Measurements from ENCODE around the gene RTL3.

Gene RTL3

DNA sequence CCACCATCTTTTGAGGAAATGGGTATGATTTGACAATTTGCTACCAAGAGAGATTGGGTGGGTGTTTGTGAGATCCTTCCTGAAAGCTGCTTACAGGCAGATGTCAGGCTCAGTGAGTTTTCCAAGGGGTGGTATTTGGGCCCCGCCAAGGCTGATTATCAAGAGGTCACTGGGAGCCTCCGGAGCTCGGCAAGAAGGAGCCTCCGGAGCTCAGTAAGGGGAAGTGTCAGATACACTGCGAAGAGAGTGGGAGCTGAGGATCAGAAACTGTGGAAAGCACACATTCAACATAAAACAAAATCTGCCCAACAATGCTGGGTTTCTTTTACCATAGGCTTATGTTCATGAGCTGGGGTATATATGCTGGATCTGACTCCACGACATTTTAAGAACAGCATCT is 714 bp downstream of the RTL3 start:
- Histone ChIP-seq H3K27me3 (ENCODE audit: insufficient read depth, low read length, poor library complexity) (no peaks in the 10 kb centered on the region), H2BK120ac (ENCODE audit: low read depth, low read length) (no peak overlapping the region), H3K9ac (ENCODE audit: low read length) (no peak overlapping the region), H3K4me1 (ENCODE audit: control insufficient read depth, low read depth, low read length) (no peaks in the 10 kb centered on the region), H4K5ac (ENCODE audit: low read length) (no peak overlapping the region), H3K79me2 (ENCODE audit: control insufficient read depth, insufficient read depth, low read length) (no peaks in the 10 kb centered on the region), H3K23ac (ENCODE audit: low read length) (no peak overlapping the region), H4K8ac (ENCODE audit: low read depth, low read length) (no peak overlapping the region), H3K56ac (ENCODE audit: low read length) (no peak overlapping the region), H3K36me3 (ENCODE audit: control insufficient read depth, insufficient read depth, low read length) (no peaks in the 10 kb centered on the region), H3K4ac (ENCODE audit: low read depth, low read length) (no peak overlapping the region), H2BK5ac (ENCODE audit: low read length) (no peak overlapping the region), H2AK5ac (ENCODE audit: low read length) (no peak overlapping the region), H2BK15ac (replicated peaks; ENCODE audit: low read depth) (no peak overlapping the region), H3K4me3 (ENCODE audit: low read length) (no peak overlapping the region), H3K18ac (ENCODE audit: low read length) (no peak overlapping the region), H3K79me1 (ENCODE audit: low read length) (no peaks in the 10 kb centered on the region), H3K4me2 (ENCODE audit: low read length) (no peak overlapping the region), H3K27ac (ENCODE audit: low read depth, low read length) (no peak overlapping the region)
- no CpG with 5 or more reads among the region's 6 CpGs for WGBS (ENCODE audit: extremely low coverage, insufficient coverage, low lambda C conversion rate)
- no peak for DNase-seq

DNA sequence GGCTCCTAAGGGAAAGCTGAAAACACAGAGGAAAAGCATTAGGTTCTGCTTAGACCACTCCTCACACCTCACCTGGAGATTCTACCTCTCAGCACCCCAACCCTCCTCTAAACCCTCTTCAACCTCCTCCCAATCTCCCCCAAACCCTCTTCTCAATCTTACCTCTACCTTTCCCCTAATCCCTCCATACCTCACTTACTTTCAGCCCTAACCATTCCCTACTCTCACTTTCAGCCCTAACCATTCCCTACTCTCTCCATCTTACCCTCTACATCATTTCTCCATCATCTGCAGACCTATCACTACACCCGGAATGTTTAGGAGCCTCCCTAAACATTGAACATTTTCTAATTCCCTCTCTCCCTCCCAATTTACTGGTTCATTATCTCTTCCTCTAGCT is 3.5 kb downstream of the RTL3 start:
- Histone ChIP-seq H3K4me3 (ENCODE audit: low read length) (no peak overlapping the region), H4K8ac (ENCODE audit: low read depth, low read length) (no peak overlapping the region), H2BK5ac (ENCODE audit: low read length) (no peak overlapping the region), H2AK5ac (ENCODE audit: low read length) (no peak overlapping the region), H3K27me3 (ENCODE audit: insufficient read depth, low read length, poor library complexity) (no peaks in the 10 kb centered on the region), H3K79me1 (ENCODE audit: low read length) (no peaks in the 10 kb centered on the region), H3K4me2 (ENCODE audit: low read length) (no peak overlapping the region), H3K9ac (ENCODE audit: low read length) (no peak overlapping the region), H3K23ac (ENCODE audit: low read length) (no peak overlapping the region), H2BK15ac (replicated peaks; ENCODE audit: low read depth) (no peak overlapping the region), H3K79me2 (ENCODE audit: control insufficient read depth, insufficient read depth, low read length) (no peaks in the 10 kb centered on the region), H2BK120ac (ENCODE audit: low read depth, low read length) (no peak overlapping the region), H3K4me1 (ENCODE audit: control insufficient read depth, low read depth, low read length) (no peaks in the 10 kb centered on the region), H3K56ac (ENCODE audit: low read length) (no peak overlapping the region), H4K5ac (ENCODE audit: low read length) (no peak overlapping the region), H3K36me3 (ENCODE audit: control insufficient read depth, insufficient read depth, low read length) (no peaks in the 10 kb centered on the region), H3K27ac (ENCODE audit: low read depth, low read length) (no peak overlapping the region), H3K4ac (ENCODE audit: low read depth, low read length) (no peak overlapping the region), H3K18ac (ENCODE audit: low read length) (no peak overlapping the region)
- WGBS (ENCODE audit: extremely low coverage, insufficient coverage, low lambda C conversion rate) = no CpG with 5 or more reads among the region's 1 CpG
- DNase-seq = no peak

DNA sequence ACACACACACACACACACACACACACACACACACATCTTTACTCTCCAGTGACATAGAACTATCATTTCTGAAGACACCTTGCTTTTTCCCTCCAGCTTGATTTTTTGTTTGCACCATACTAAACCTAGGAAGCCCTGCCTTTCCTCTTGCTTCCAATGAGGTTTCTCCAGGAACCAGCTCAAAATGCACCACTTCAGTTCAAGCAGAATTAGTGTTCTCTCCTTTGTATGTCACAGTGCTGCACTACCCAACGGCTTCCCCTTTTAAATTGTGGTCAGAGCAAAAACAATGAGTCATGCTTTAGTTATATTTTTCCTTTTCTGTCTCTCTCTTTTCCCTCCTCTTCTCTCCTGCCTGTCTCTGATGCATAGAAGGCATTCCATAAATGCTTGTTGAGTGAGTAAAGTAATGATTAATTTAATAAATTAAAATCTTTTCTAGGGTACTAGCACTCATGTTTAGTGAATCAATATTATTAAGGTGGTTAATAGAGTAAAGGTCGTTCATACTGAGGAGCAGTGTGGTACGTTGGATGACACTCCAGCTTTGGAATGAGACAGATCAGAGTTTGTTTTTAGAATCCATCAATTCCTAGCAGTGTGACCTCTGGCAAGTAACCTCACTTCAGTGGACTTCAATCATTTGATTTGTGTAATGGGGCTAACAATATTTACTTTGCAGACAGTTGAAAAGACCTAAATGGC is 5.9 kb downstream of the RTL3 start:
- no peak overlapping the region for H3K56ac ChIP-seq (ENCODE audit: low read length)
- H2BK15ac ChIP-seq (replicated peaks; ENCODE audit: low read depth) = no peak overlapping the region
- no peak overlapping the region for H2BK5ac ChIP-seq (ENCODE audit: low read length)
- no peak overlapping the region for H3K23ac ChIP-seq (ENCODE audit: low read length)
- H4K5ac ChIP-seq (ENCODE audit: low read length) = no peak overlapping the region
- H3K79me2 ChIP-seq (ENCODE audit: control insufficient read depth, insufficient read depth, low read length) = no peaks in the 10 kb centered on the region
- H3K79me1 ChIP-seq (ENCODE audit: low read length) = no peaks in the 10 kb centered on the region
- H3K27ac ChIP-seq (ENCODE audit: low read depth, low read length) = no peak overlapping the region
- WGBS (ENCODE audit: extremely low coverage, insufficient coverage, low lambda C conversion rate) = no CpG with 5 or more reads among the region's 3 CpGs
- H3K4ac ChIP-seq (ENCODE audit: low read depth, low read length) = no peak overlapping the region
- no peak overlapping the region for H3K4me2 ChIP-seq (ENCODE audit: low read length)
- H2BK120ac ChIP-seq (ENCODE audit: low read depth, low read length) = no peak overlapping the region
- H3K27me3 ChIP-seq (ENCODE audit: insufficient read depth, low read length, poor library complexity) = no peaks in the 10 kb centered on the region
- DNase-seq = peak; percentile 58
- H3K4me3 ChIP-seq (ENCODE audit: low read length) = no peak overlapping the region
- no peak overlapping the region for H3K18ac ChIP-seq (ENCODE audit: low read length)
- H3K9ac ChIP-seq (ENCODE audit: low read length) = no peak overlapping the region
- no peaks in the 10 kb centered on the region for H3K4me1 ChIP-seq (ENCODE audit: control insufficient read depth, low read depth, low read length)
- no peak overlapping the region for H4K8ac ChIP-seq (ENCODE audit: low read depth, low read length)
- no peaks in the 10 kb centered on the region for H3K36me3 ChIP-seq (ENCODE audit: control insufficient read depth, insufficient read depth, low read length)
- H2AK5ac ChIP-seq (ENCODE audit: low read length) = no peak overlapping the region

DNA sequence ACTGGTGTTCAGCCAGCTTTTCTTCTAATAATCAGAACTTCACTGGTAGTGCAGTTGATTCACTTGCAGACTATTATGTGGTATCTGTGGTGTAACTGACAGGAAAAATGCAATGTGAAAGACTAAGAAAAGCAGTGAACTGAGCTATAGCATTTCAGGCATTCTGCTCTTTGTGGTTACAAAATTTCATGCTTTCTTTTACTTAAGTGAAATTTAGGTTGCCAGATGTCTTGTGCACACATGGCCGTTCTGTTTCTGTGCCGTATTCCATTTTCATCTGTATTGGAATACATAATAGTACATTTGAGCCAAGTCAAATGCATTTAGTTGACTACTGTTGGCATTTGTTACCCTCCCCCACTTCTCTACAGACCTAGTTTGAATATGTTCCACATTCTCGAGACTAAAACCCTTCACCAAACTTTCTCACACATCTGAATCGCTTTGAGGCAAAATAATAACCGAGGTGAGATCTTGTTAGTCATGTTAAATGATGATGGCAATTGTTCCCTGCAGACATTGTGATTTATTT is 8.2 kb downstream of the RTL3 start:
- Histone ChIP-seq H3K79me2 (ENCODE audit: control insufficient read depth, insufficient read depth, low read length) (no peaks in the 10 kb centered on the region), H2AK5ac (ENCODE audit: low read length) (no peak overlapping the region), H3K4me2 (ENCODE audit: low read length) (no peak overlapping the region), H3K27me3 (ENCODE audit: insufficient read depth, low read length, poor library complexity) (no peaks in the 10 kb centered on the region), H2BK120ac (ENCODE audit: low read depth, low read length) (no peak overlapping the region), H4K8ac (ENCODE audit: low read depth, low read length) (no peak overlapping the region), H3K27ac (ENCODE audit: low read depth, low read length) (no peak overlapping the region), H3K4me3 (ENCODE audit: low read length) (no peak overlapping the region), H3K36me3 (ENCODE audit: control insufficient read depth, insufficient read depth, low read length) (no peaks in the 10 kb centered on the region), H4K5ac (ENCODE audit: low read length) (no peak overlapping the region), H3K9ac (ENCODE audit: low read length) (no peak overlapping the region), H3K4me1 (ENCODE audit: control insufficient read depth, low read depth, low read length) (no peaks in the 10 kb centered on the region), H3K18ac (ENCODE audit: low read length) (no peak overlapping the region), H2BK5ac (ENCODE audit: low read length) (no peak overlapping the region), H3K23ac (ENCODE audit: low read length) (no peak overlapping the region), H3K79me1 (ENCODE audit: low read length) (no peaks in the 10 kb centered on the region), H3K4ac (ENCODE audit: low read depth, low read length) (no peak overlapping the region), H3K56ac (ENCODE audit: low read length) (no peak overlapping the region), H2BK15ac (replicated peaks; ENCODE audit: low read depth) (no peak overlapping the region)
- WGBS (ENCODE audit: extremely low coverage, insufficient coverage, low lambda C conversion rate) = no CpG with 5 or more reads among the region's 5 CpGs
- DNase-seq = no peak

DNA sequence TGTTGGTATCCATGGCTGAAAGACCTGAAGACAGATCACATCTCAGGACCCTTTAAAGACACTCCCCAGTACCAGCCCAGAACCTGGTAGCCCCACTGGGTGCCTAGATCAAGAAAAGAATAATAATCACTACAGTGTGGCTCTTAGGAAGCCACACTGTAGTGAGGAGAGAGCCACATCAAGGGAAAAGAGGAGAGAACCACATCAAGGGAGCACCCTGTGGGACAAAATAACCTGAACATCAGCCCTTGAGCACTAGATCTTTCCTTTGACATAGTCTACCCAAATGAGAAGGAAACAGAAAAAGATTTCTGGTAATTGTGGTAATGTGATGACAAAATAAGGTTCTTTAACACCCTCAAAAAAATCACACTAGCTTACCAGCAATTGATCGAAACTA is 15.3 kb downstream of the RTL3 start:
- no peaks in the 10 kb centered on the region for H3K79me1 ChIP-seq (ENCODE audit: low read length)
- peak overlapping the region; percentile 36 for H3K4ac ChIP-seq (ENCODE audit: low read depth, low read length)
- no peaks in the 10 kb centered on the region for H3K36me3 ChIP-seq (ENCODE audit: control insufficient read depth, insufficient read depth, low read length)
- WGBS (ENCODE audit: extremely low coverage, insufficient coverage, low lambda C conversion rate) = no CpG with 5 or more reads among the region's 1 CpG
- no peak overlapping the region for H2BK120ac ChIP-seq (ENCODE audit: low read depth, low read length)
- H3K18ac ChIP-seq (ENCODE audit: low read length) = no peak overlapping the region
- no peak overlapping the region for H3K56ac ChIP-seq (ENCODE audit: low read length)
- peak overlapping the region; percentile 44 for H3K27ac ChIP-seq (ENCODE audit: low read depth, low read length)
- no peak overlapping the region for H4K5ac ChIP-seq (ENCODE audit: low read length)
- H4K8ac ChIP-seq (ENCODE audit: low read depth, low read length) = no peak overlapping the region
- H2AK5ac ChIP-seq (ENCODE audit: low read length) = no peak overlapping the region
- H3K27me3 ChIP-seq (ENCODE audit: insufficient read depth, low read length, poor library complexity) = no peaks in the 10 kb centered on the region
- H3K4me2 ChIP-seq (ENCODE audit: low read length) = no peak overlapping the region
- no peak overlapping the region for H3K4me3 ChIP-seq (ENCODE audit: low read length)
- no peaks in the 10 kb centered on the region for H3K4me1 ChIP-seq (ENCODE audit: control insufficient read depth, low read depth, low read length)
- no peak overlapping the region for H3K23ac ChIP-seq (ENCODE audit: low read length)
- no peak overlapping the region for H2BK15ac ChIP-seq (replicated peaks; ENCODE audit: low read depth)
- no peak overlapping the region for H3K9ac ChIP-seq (ENCODE audit: low read length)
- no peak overlapping the region for H2BK5ac ChIP-seq (ENCODE audit: low read length)
- no peak for DNase-seq
- no peaks in the 10 kb centered on the region for H3K79me2 ChIP-seq (ENCODE audit: control insufficient read depth, insufficient read depth, low read length)

DNA sequence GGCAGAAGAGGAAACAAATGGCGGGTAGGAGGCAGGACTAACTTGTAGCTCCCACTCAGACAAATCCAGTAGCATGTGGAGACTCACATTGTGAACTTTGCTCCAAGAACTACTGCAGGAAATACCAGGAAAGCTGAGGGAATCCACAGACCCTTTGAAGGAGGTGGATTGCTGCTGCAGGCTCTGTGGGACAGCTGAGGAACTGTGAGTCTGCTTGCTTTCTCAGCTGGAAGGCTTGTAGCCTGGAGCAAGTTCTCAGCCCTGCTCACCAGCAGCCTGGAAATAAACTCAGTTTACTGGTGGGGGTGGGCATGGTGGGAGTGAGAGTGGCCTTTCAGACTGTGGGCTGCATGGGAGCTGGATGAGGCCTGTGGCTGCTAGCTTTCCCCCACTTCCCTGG is 16.0 kb downstream of the RTL3 start:
- H3K18ac ChIP-seq (ENCODE audit: low read length) = no peak overlapping the region
- H3K36me3 ChIP-seq (ENCODE audit: control insufficient read depth, insufficient read depth, low read length) = no peaks in the 10 kb centered on the region

More for the DNA sequence above, 16.0 kb downstream of the RTL3 start:
- no peaks in the 10 kb centered on the region for H3K27me3 ChIP-seq (ENCODE audit: insufficient read depth, low read length, poor library complexity)
- H4K8ac ChIP-seq (ENCODE audit: low read depth, low read length) = no peak overlapping the region
- H2BK5ac ChIP-seq (ENCODE audit: low read length) = no peak overlapping the region
- H3K79me1 ChIP-seq (ENCODE audit: low read length) = no peaks in the 10 kb centered on the region
- peak overlapping the region; percentile 70 for H3K27ac ChIP-seq (ENCODE audit: low read depth, low read length)
- H2AK5ac ChIP-seq (ENCODE audit: low read length) = no peak overlapping the region
- no peak overlapping the region for H2BK15ac ChIP-seq (replicated peaks; ENCODE audit: low read depth)
- WGBS (ENCODE audit: extremely low coverage, insufficient coverage, low lambda C conversion rate) = no CpG with 5 or more reads among the region's 1 CpG
- H3K79me2 ChIP-seq (ENCODE audit: control insufficient read depth, insufficient read depth, low read length) = no peaks in the 10 kb centered on the region
- no peak overlapping the region for H4K5ac ChIP-seq (ENCODE audit: low read length)
- H3K4me1 ChIP-seq (ENCODE audit: control insufficient read depth, low read depth, low read length) = no peaks in the 10 kb centered on the region
- no peak overlapping the region for H2BK120ac ChIP-seq (ENCODE audit: low read depth, low read length)
- H3K23ac ChIP-seq (ENCODE audit: low read length) = no peak overlapping the region
- H3K4me3 ChIP-seq (ENCODE audit: low read length) = no peak overlapping the region
- DNase-seq = peak; percentile 57
- H3K9ac ChIP-seq (ENCODE audit: low read length) = no peak overlapping the region
- H3K56ac ChIP-seq (ENCODE audit: low read length) = no peak overlapping the region
- peak overlapping the region; percentile 31 for H3K4ac ChIP-seq (ENCODE audit: low read depth, low read length)
- no peak overlapping the region for H3K4me2 ChIP-seq (ENCODE audit: low read length)

All from mesendoderm (in vitro differentiated cells).